ENCODE results near the gene FER.
"Not testable (repeated sequence)": the region's sequence is repeated elsewhere in the genome, so short reads cannot be mapped to it uniquely, and the experiment has no call there.

FER gene

GRCh38 chr5:108857905-108858304 is 110.2 kb downstream of the FER start:
- Histone ChIP-seq H3K27me3 (ENCODE audit: insufficient read depth, low read length) (no peaks in the 10 kb centered on the region), H3K36me3 (ENCODE audit: insufficient read depth, low read length) (no peaks in the 10 kb centered on the region), H4K20me1 (ENCODE audit: insufficient read depth, low read length) (no peaks in the 10 kb centered on the region), H3K4me2 (ENCODE audit: low read length) (no peak overlapping the region), H3K9me3 (ENCODE audit: low read length) (no peaks in the 10 kb centered on the region), H3K9me2 (ENCODE audit: low read depth, low read length) (no peaks in the 10 kb centered on the region), H3F3A (ENCODE audit: insufficient read depth, low read length) (no peaks in the 10 kb centered on the region), H2AFZ (ENCODE audit: low read length) (no peak overlapping the region), H3K9ac (ENCODE audit: low read length) (no peak overlapping the region), H3K27ac (ENCODE audit: low read depth, low read length, poor library complexity, severe bottlenecking) (no peak overlapping the region), H3K4me1 (ENCODE audit: insufficient read depth, low read length, severe bottlenecking) (peaks cover 19% of the 10 kb centered on the region), H3K79me2 (ENCODE audit: insufficient read depth, low read length) (no peaks in the 10 kb centered on the region), H3K4me3 (ENCODE audit: low read depth, low read length, poor library complexity, severe bottlenecking) (no peak overlapping the region)
- TF ChIP-seq, protein P1, sequence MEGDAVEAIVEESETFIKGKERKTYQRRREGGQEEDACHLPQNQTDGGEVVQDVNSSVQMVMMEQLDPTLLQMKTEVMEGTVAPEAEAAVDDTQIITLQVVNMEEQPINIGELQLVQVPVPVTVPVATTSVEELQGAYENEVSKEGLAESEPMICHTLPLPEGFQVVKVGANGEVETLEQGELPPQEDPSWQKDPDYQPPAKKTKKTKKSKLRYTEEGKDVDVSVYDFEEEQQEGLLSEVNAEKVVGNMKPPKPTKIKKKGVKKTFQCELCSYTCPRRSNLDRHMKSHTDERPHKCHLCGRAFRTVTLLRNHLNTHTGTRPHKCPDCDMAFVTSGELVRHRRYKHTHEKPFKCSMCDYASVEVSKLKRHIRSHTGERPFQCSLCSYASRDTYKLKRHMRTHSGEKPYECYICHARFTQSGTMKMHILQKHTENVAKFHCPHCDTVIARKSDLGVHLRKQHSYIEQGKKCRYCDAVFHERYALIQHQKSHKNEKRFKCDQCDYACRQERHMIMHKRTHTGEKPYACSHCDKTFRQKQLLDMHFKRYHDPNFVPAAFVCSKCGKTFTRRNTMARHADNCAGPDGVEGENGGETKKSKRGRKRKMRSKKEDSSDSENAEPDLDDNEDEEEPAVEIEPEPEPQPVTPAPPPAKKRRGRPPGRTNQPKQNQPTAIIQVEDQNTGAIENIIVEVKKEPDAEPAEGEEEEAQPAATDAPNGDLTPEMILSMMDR (IDR thresholded peaks at IDR 0.05; ENCODE audit: low read length), result no peak
- TF ChIP-seq EZH2 (IDR thresholded peaks at IDR 0.05; ENCODE audit: borderline replicate concordance, low read length), result no peak

- Histone ChIP-seq H3K4me1 (ENCODE audit: insufficient read depth, low read length, severe bottlenecking) (peaks cover 19% of the 10 kb centered on the region), H2AFZ (ENCODE audit: low read length) (no peak overlapping the region; the same call in 1 of the 2 replicates), H3K79me2 (ENCODE audit: insufficient read depth, low read length) (no peaks in the 10 kb centered on the region), H3K4me2 (ENCODE audit: low read length) (peak overlapping the region; percentile 56), H3K9me2 (ENCODE audit: low read depth, low read length) (no peaks in the 10 kb centered on the region), H3K9ac (ENCODE audit: low read length) (no peak overlapping the region), H3K9me3 (ENCODE audit: low read length) (no peaks in the 10 kb centered on the region), H3K4me3 (ENCODE audit: low read depth, low read length, poor library complexity, severe bottlenecking) (peak overlapping the region; percentile 6), H3K27me3 (ENCODE audit: insufficient read depth, low read length) (no peaks in the 10 kb centered on the region), H3K36me3 (ENCODE audit: insufficient read depth, low read length) (no peaks in the 10 kb centered on the region), H3K27ac (ENCODE audit: low read depth, low read length, poor library complexity, severe bottlenecking) (peak overlapping the region; percentile 49), H3F3A (ENCODE audit: insufficient read depth, low read length) (no peaks in the 10 kb centered on the region), H4K20me1 (ENCODE audit: insufficient read depth, low read length) (no peaks in the 10 kb centered on the region)
- TF ChIP-seq, protein P1 (IDR thresholded peaks at IDR 0.05; ENCODE audit: low read length), result no peak
- no peak for TF ChIP-seq EZH2 (IDR thresholded peaks at IDR 0.05; ENCODE audit: borderline replicate concordance, low read length)
Observed at GRCh38 chr5:108858959-108859358, 111.3 kb downstream of the FER start.

DNA sequence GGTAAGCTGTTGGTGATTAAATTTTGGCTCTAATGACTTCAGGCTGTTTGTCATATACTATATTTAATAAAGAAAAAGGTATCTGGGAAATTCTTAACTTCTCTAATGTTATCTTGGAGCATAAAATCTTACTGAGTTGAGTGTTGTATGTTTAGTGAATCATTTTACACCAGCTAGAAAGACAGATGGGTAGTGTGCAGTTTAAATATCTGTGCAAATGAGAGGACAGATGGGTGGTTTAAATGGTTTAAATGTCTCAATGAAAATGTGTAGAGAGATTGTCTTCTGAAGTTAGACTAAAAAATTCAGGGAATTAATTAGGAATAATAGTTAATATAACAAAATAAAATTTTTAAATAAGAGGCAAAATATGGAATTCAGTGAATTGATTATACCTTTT is 114.5 kb downstream of the FER start:
- Histone ChIP-seq H3K27ac (ENCODE audit: low read depth, low read length, poor library complexity, severe bottlenecking) (no peak overlapping the region), H3K79me2 (ENCODE audit: insufficient read depth, low read length) (no peaks in the 10 kb centered on the region), H3K9me3 (ENCODE audit: low read length) (no peaks in the 10 kb centered on the region), H3F3A (ENCODE audit: insufficient read depth, low read length) (no peaks in the 10 kb centered on the region), H3K36me3 (ENCODE audit: insufficient read depth, low read length) (no peaks in the 10 kb centered on the region), H4K20me1 (ENCODE audit: insufficient read depth, low read length) (no peaks in the 10 kb centered on the region), H3K4me3 (ENCODE audit: low read depth, low read length, poor library complexity, severe bottlenecking) (no peak overlapping the region), H3K4me2 (ENCODE audit: low read length) (no peak overlapping the region), H3K4me1 (ENCODE audit: insufficient read depth, low read length, severe bottlenecking) (peaks cover 19% of the 10 kb centered on the region), H3K27me3 (ENCODE audit: insufficient read depth, low read length) (no peaks in the 10 kb centered on the region), H2AFZ (ENCODE audit: low read length) (no peak overlapping the region), H3K9me2 (ENCODE audit: low read depth, low read length) (no peaks in the 10 kb centered on the region), H3K9ac (ENCODE audit: low read length) (no peak overlapping the region)
- TF ChIP-seq, protein P1 (IDR thresholded peaks at IDR 0.05; ENCODE audit: low read length), result no peak
- no peak for TF ChIP-seq EZH2 (IDR thresholded peaks at IDR 0.05; ENCODE audit: borderline replicate concordance, low read length)

- H3K9me3 ChIP-seq (ENCODE audit: low read length), result not testable (repeated sequence)
Observed at GRCh38 chr5:108866097-108866496, 118.4 kb downstream of the FER start.

More at GRCh38 chr5:108866097-108866496, 118.4 kb downstream of the FER start:
- not testable (repeated sequence) for H3K36me3 ChIP-seq (ENCODE audit: insufficient read depth, low read length); H3K9ac ChIP-seq (ENCODE audit: low read length); H3K27me3 ChIP-seq (ENCODE audit: insufficient read depth, low read length); H3K79me2 ChIP-seq (ENCODE audit: insufficient read depth, low read length); H4K20me1 ChIP-seq (ENCODE audit: insufficient read depth, low read length); H3K9me2 ChIP-seq (ENCODE audit: low read depth, low read length); H2AFZ ChIP-seq (ENCODE audit: low read length); H3K4me3 ChIP-seq (ENCODE audit: low read depth, low read length, poor library complexity, severe bottlenecking); H3F3A ChIP-seq (ENCODE audit: insufficient read depth, low read length); H3K4me1 ChIP-seq (ENCODE audit: insufficient read depth, low read length, severe bottlenecking); H3K27ac ChIP-seq (ENCODE audit: low read depth, low read length, poor library complexity, severe bottlenecking); H3K4me2 ChIP-seq (ENCODE audit: low read length)
